Epithelial cell of proximal tubule (primary cell): ENCODE measurements around the gene RIMBP2. TPM values are rescaled to one million over a fixed set of nuclear protein-coding genes. Genes with fewer than 3 reads are reported as not detected.

Experiments used
- DNase-seq: peaks from one replicate; pipeline ENCODE4 v3.0.0-alpha.2; 2011; ENCODE audit warnings: low read depth
- H3K4me3 ChIP-seq: 2 replicates; pipeline ENCODE4 v1.5.1; 2011; ENCODE audit warnings: low read depth, mild to moderate bottlenecking, low read length
- total RNA-seq: library from RNA; depleted of rRNA; stranded (reverse); fragments of >200 nt; gene quantifications from 2 replicates; pipeline ENCODE4 v1.2.3, GENCODE V29; 2015
- TF ChIP-seq, protein P1 (sequence below): conservative IDR thresholded peaks from 2 replicates; pipeline ENCODE4 v1.5.1; 2012; ENCODE audit warnings: low read depth, mild to moderate bottlenecking, low read length

RIMBP2 gene
- total RNA-seq, 1 donor from 2014 or later, result 0.98 TPM

DNA sequence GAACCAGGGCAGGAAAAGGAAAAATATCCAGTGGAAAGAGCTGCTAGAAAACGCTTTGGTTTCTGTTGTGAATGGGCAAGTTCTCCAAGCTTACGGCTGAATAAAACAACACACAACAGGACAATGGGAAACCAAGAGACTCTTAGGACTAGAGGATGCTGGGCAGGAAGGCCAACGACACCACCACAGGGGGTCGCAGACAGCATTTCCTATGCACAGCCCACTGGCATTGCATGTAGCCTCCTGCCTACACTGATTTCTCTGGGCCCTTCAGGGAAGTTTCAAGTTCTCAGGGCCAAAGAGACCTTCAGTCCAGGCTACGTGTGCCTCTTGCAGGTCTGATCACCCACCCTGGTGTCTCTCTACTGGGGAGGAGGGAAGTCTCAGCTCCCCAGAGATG lies 108.0 kb downstream of the RIMBP2 start:
- H3K4me3 ChIP-seq, result no peak overlapping the region
- DNase-seq, result no peak
- TF ChIP-seq, protein P1, sequence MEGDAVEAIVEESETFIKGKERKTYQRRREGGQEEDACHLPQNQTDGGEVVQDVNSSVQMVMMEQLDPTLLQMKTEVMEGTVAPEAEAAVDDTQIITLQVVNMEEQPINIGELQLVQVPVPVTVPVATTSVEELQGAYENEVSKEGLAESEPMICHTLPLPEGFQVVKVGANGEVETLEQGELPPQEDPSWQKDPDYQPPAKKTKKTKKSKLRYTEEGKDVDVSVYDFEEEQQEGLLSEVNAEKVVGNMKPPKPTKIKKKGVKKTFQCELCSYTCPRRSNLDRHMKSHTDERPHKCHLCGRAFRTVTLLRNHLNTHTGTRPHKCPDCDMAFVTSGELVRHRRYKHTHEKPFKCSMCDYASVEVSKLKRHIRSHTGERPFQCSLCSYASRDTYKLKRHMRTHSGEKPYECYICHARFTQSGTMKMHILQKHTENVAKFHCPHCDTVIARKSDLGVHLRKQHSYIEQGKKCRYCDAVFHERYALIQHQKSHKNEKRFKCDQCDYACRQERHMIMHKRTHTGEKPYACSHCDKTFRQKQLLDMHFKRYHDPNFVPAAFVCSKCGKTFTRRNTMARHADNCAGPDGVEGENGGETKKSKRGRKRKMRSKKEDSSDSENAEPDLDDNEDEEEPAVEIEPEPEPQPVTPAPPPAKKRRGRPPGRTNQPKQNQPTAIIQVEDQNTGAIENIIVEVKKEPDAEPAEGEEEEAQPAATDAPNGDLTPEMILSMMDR, result no peak

DNA sequence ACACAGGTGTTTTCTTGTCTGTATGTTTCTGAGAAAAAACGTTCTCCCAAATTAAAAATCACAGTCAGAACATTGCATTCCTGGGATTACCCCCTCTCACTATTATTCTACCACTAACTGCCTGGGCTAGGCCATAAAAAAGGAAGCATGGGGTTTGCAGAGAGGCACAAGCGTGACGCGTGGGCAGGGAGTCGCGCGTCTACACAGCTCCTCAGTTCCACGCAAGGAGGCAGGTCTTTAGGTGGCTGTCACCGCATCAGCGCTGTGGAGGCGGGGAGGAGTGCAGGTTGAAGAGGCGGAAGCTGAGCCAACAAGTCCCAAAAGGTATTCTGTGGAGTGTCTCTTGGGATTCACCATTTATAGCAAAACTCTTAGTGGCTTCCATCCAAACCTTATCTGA lies 109.9 kb downstream of the RIMBP2 start:
- TF ChIP-seq, protein P1, result no peak
- no peak overlapping the region for H3K4me3 ChIP-seq
- DNase-seq, result no peak

GRCh38 chr12:130603396-130603965 lies 112.6 kb downstream of the RIMBP2 start:
- TF ChIP-seq, protein P1, result no peak
- no peak for DNase-seq
- H3K4me3 ChIP-seq, result no peak overlapping the region

GRCh38 chr12:130602251-130602650 lies 113.8 kb downstream of the RIMBP2 start:
- no peak overlapping the region for H3K4me3 ChIP-seq
- DNase-seq, result no peak
- TF ChIP-seq, protein P1, result no peak

DNA sequence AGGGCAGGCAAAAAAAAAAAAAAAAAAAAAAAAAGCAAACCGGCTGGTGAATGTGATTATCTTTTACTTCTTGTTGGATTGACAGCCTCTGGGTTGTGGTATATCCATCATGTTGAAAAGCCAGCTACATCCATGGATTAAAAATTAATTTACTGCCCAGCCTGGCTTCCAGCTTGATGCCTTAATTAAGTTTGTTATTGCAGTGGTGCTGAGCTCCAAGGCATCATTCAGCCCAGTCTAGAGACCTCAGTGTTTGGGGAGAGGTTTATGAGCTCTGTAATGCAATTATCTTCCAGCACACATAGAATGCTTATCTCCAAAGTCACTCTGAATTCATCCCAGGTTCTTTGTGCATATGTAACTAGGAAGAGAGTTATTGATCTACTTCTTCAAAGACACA lies 114.8 kb downstream of the RIMBP2 start:
- no peak for DNase-seq
- H3K4me3 ChIP-seq, result no peak overlapping the region
- TF ChIP-seq, protein P1, result no peak

DNA sequence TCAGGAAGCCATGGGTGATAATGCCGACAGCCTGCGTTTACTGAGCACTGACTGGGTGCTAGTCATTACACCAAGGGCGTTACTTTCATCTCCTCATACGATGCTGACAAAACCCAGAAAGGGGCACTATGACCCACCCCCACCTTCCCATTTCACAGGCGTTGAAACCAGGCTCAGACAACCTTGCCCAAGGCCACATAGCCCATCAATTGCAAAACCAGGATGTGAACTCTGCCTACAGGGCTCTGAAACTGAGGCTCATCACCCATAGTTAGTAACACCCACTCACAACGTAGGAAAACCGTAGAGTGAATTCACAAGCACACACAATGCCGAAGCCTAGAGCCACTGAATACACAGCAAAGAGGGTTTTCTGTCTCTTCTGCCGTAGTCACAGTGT lies 119.9 kb downstream of the RIMBP2 start:
- TF ChIP-seq, protein P1, result no peak
- no peak for DNase-seq
- no peak overlapping the region for H3K4me3 ChIP-seq

GRCh38 chr12:130595566-130595965 lies 120.5 kb downstream of the RIMBP2 start:
- TF ChIP-seq, protein P1, result no peak
- DNase-seq, result no peak
- no peak overlapping the region for H3K4me3 ChIP-seq
